ENCODE measurements around the gene CA12.

GRCh38 chr15:63301088-63301487 lies 80.6 kb downstream of the CA12 start:
- TF ChIP-seq POLR2AphosphoS5 (IDR thresholded peaks at IDR 0.05; ENCODE audit: borderline replicate concordance, low read depth, low read length): no peak
- no peak for TF ChIP-seq EZH2 (IDR thresholded peaks at IDR 0.05)
- TF ChIP-seq FOXP2 (optimal IDR thresholded peaks at IDR 0.05; ENCODE audit: control extremely low read depth, extremely low read length, insufficient read depth): no peak
